Measurements from ENCODE around the gene MYOM1.

Gene MYOM1

GRCh38 chr18:3115447-3116030, 104.2 kb downstream of the MYOM1 start:
- DNase-seq (ENCODE audit: low read depth), result no peak

GRCh38 chr18:3114451-3114850, 105.3 kb downstream of the MYOM1 start:
- DNase-seq (ENCODE audit: low read depth), result no peak

- DNase-seq (ENCODE audit: low read depth), result no peak
Measured at GRCh38 chr18:3114026-3114425, 105.7 kb downstream of the MYOM1 start.

GRCh38 chr18:3111523-3112240, 108.1 kb downstream of the MYOM1 start:
- no peak for DNase-seq (ENCODE audit: low read depth)

- no peak for DNase-seq (ENCODE audit: low read depth)
Measured at GRCh38 chr18:3110034-3110752, 109.6 kb downstream of the MYOM1 start.

- no peak for DNase-seq (ENCODE audit: low read depth)
Measured at GRCh38 chr18:3107740-3108151, 112.0 kb downstream of the MYOM1 start.

- DNase-seq (ENCODE audit: low read depth), result peak; percentile 48
Measured at GRCh38 chr18:3104190-3105054, 115.3 kb downstream of the MYOM1 start.

GRCh38 chr18:3103576-3103975, 116.2 kb downstream of the MYOM1 start:
- no peak for DNase-seq (ENCODE audit: low read depth)

GRCh38 chr18:3102983-3103382, 116.8 kb downstream of the MYOM1 start:
- DNase-seq (ENCODE audit: low read depth), result no peak

DNA sequence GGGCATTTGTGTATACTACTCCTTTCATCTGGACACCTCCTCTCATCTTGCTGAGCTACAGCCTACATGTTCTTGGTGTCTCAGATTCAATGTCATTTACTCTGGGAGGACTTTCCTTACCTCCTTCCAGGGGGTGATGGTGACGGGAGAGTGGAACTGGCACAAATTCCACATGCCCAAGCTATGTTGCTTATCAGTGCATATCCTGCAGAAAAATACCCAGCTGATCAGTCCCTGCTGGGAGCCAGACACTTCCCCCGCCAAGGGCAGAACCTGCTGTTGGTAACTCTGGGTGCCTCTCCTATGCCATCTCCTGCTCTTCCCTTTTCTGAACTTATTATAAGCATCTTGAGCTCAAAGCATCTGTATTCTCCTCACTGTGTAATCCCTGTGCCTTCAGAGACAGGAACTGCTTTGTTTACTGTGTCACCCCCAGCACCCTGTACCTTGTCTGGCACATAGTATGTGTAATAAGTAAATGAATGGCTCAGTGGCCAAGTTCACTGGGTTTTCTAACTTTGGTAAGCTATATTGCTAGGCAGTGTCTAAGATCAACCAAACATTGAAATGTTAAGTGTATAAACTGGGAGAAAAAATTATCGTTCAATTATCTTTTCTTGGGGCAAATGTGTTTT, 119.2 kb downstream of the MYOM1 start:
- no peak for DNase-seq (ENCODE audit: low read depth)

DNA sequence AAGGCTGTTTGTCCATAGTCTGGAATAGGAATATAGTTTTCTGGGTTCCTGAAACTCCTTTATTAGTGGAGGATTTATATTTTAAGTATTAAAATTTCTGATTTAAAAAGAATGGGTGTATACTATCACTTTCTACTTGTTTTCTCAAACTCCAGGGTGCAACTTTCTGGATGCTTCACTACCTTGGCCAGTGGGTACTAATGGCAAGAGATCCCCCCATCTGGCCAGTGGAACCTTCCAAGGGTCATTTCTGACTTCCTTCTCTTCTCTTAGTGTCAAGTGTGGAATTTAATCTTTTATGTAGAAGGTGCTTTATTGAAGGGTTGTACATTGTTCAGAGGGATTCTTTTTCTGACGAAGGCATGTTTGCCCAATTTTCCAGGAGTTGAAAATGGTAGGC, 120.4 kb downstream of the MYOM1 start:
- no peak for DNase-seq (ENCODE audit: low read depth)

- DNase-seq (ENCODE audit: low read depth), result no peak
Measured at GRCh38 chr18:3097082-3097481, 122.7 kb downstream of the MYOM1 start.

GRCh38 chr18:3095921-3096320, 123.8 kb downstream of the MYOM1 start:
- no peak for DNase-seq (ENCODE audit: low read depth)

DNA sequence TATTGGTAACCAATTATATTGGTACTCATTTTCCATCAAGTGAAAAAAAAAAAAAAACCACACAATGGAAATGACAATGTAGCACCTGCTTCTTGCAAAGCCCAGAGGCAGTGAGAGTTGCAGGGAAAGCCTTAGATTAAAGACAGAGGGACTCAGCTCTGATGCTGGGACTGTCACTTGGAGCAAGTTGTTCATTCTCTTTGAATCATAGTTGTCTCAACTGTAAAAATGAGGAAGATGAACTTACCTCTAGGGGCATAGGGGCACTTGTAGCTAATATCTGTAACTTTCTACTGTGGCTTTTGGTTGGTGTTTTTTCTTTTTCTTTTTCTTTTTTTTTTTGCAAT, 125.5 kb downstream of the MYOM1 start:
- DNase-seq (ENCODE audit: low read depth), result no peak

- no peak for DNase-seq (ENCODE audit: low read depth)
Measured at GRCh38 chr18:3093624-3094337, 126.0 kb downstream of the MYOM1 start.

DNA sequence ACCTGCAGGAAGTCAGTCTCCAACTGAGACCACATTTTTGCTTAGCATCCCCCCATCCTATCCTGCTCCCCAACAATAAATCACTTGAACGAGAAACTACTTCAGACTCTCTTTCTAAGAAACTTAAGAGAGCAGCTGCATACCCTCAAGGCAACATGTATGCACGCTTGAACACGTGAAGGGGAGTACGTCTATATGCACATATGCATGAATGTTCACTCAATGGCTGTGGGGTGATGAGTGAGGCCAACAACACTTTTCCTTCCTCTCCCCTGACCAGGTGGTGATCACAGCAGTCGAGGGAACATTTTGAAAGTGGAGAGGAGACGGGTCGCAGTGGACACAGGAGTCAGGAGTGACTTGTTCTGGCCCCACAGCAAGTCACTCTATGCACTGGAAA, 127.0 kb downstream of the MYOM1 start:
- no peak for DNase-seq (ENCODE audit: low read depth)

GRCh38 chr18:3089579-3089978, 130.2 kb downstream of the MYOM1 start:
- DNase-seq (ENCODE audit: low read depth), result no peak

- no peak for DNase-seq (ENCODE audit: low read depth)
Measured at GRCh38 chr18:3088449-3088848, 131.3 kb downstream of the MYOM1 start.

DNA sequence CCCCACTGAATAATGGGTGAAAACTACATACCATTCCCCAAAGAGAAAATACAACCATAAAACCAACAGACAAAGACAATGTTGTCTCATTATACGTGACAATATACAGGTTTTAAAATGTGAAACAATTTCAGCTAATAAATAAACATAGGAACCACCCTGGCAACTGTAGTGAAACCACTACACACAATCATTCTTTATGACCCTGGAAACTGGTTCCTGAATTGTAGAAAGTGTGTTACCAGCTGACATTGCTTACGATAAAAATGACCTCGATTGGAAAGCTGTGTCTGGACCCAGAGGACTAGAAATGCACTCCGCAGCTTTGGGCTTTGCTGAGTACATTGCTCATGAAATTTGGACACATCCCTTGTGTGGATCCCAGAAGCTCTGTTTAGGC, 132.9 kb downstream of the MYOM1 start:
- DNase-seq (ENCODE audit: low read depth), result no peak

DNA sequence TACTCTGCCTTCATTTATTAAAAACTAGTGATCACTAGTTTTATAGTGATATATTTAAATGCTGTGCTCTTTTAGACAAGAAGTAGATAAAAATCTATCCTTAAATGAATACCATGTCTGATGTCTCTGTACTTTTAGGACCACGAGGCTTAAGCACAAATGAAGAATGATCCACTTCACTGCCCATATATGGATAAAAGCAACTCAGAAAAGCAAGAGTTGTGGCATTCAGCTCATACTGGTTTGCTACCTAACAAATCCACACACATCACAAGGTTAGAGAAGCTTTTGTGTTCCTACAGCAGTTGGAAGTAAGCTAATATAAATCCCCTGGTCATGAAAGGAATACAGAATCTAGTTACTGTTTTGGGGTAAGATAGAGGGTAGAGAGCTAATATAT, 134.2 kb downstream of the MYOM1 start:
- no peak for DNase-seq (ENCODE audit: low read depth)

GRCh38 chr18:3084206-3084605, 135.6 kb downstream of the MYOM1 start:
- no peak for DNase-seq (ENCODE audit: low read depth)

Measured in GM04504 (cell line).